Loucy (cell line): ENCODE data around the gene TUBB3.

Experiments
- H2AFZ ChIP-seq: fragments of 200-600 bp; sonication (generic); 2 replicates; pipeline ENCODE4 v1.6.0; 2016; ENCODE audit warnings: antibody characterized with exemption, mild to moderate bottlenecking, low read length, moderate library complexity
- H3F3A ChIP-seq: fragments of 200-600 bp; 2 replicates; pipeline ENCODE4 v1.6.0; 2016; ENCODE audit warnings: antibody characterized with exemption, low read depth, mild to moderate bottlenecking
- H3K27me3 ChIP-seq: fragments of 200-600 bp; sonication (generic); 2 replicates; pipeline ENCODE4 v1.6.1; 2014; ENCODE audit warnings: low read length, mild to moderate bottlenecking; ENCODE audit not compliant: insufficient read depth, poor library complexity, severe bottlenecking
- H3K36me3 ChIP-seq: fragments of 200-600 bp; sonication (generic); 2 replicates; pipeline ENCODE4 v1.6.1; 2016; ENCODE audit warnings: low read length; ENCODE audit not compliant: insufficient read depth
- H3K4me1 ChIP-seq: fragments of 200-600 bp; sonication (generic); 2 replicates; pipeline ENCODE4 v1.5.1; 2014; ENCODE audit warnings: low read length, mild to moderate bottlenecking; ENCODE audit not compliant: insufficient read depth, poor library complexity, severe bottlenecking
- H3K4me2 ChIP-seq: fragments of 200-600 bp; sonication (generic); 2 replicates; pipeline ENCODE4 v1.6.0; 2014; ENCODE audit warnings: antibody characterized with exemption, low read length, low read depth, mild to moderate bottlenecking; ENCODE audit not compliant: poor library complexity, severe bottlenecking
- H3K4me3 ChIP-seq: fragments of 200-600 bp; sonication (generic); 2 replicates; pipeline ENCODE4 v1.5.1; 2014; ENCODE audit warnings: low read length, mild to moderate bottlenecking, mixed read lengths; ENCODE audit not compliant: poor library complexity, severe bottlenecking
- H3K79me2 ChIP-seq: fragments of 200-600 bp; sonication (generic); 2 replicates; pipeline ENCODE4 v1.6.1; 2014; ENCODE audit warnings: low read length; ENCODE audit not compliant: insufficient read depth
- H3K9ac ChIP-seq: fragments of 200-600 bp; sonication (generic); 2 replicates; pipeline ENCODE4 v1.6.0; 2014; ENCODE audit warnings: mild to moderate bottlenecking, low read depth, low read length, moderate library complexity; ENCODE audit not compliant: poor library complexity, severe bottlenecking
- H3K9me2 ChIP-seq: fragments of 200-600 bp; sonication (generic); replicated peaks from 2 replicates; pipeline ENCODE4 v1.6.1; 2016; ENCODE audit warnings: low read depth, low read length, mixed read lengths
- H3K9me3 ChIP-seq: fragments of 200-600 bp; sonication (generic); 2 replicates; pipeline ENCODE4 v1.6.1; 2014; ENCODE audit warnings: mild to moderate bottlenecking, antibody characterized with exemption, low read length, low read depth; ENCODE audit not compliant: insufficient read depth
- H4K20me1 ChIP-seq: fragments of 200-600 bp; sonication (generic); 2 replicates; pipeline ENCODE4 v1.6.0; 2014; ENCODE audit warnings: antibody characterized with exemption, low read length, mild to moderate bottlenecking; ENCODE audit not compliant: insufficient read depth, poor library complexity, severe bottlenecking
- EZH2phosphoT487 ChIP-seq: fragments of 200-600 bp; IDR thresholded peaks from 2 replicates; pipeline ENCODE4 v1.6.1; 2018; ENCODE audit warnings: antibody characterized with exemption, mild to moderate bottlenecking, moderate library complexity, borderline replicate concordance
- TF ChIP-seq, protein P1 (sequence below): fragments of 200-600 bp; sonication (generic); conservative IDR thresholded peaks from 2 replicates; pipeline ENCODE4 v1.5.1; 2014; ENCODE audit warnings: mild to moderate bottlenecking, antibody characterized with exemption, low read length

Gene TUBB3

DNA sequence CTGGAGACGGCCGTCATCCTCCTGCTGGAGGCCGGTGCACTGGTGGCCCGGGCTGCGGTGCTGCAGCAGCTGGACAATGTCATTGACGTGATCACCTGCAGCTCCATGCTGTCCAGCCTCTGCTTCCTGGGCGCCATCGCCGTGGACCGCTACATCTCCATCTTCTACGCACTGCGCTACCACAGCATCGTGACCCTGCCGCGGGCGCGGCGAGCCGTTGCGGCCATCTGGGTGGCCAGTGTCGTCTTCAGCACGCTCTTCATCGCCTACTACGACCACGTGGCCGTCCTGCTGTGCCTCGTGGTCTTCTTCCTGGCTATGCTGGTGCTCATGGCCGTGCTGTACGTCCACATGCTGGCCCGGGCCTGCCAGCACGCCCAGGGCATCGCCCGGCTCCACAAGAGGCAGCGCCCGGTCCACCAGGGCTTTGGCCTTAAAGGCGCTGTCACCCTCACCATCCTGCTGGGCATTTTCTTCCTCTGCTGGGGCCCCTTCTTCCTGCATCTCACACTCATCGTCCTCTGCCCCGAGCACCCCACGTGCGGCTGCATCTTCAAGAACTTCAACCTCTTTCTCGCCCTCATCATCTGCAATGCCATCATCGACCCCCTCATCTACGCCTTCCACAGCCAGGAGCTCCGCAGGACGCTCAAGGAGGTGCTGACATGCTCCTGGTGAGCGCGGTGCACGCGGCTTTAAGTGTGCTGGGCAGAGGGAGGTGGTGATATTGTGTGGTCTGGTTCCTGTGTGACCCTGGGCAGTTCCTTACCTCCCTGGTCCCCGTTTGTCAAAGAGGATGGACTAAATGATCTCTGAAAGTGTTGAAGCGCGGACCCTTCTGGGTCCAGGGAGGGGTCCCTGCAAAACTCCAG lies 3.4 kb upstream of the TUBB3 start:
- H3K4me1 ChIP-seq = peaks cover 40% of the 10 kb centered on the region
- no peak for TF ChIP-seq EZH2phosphoT487
- TF ChIP-seq, protein P1, sequence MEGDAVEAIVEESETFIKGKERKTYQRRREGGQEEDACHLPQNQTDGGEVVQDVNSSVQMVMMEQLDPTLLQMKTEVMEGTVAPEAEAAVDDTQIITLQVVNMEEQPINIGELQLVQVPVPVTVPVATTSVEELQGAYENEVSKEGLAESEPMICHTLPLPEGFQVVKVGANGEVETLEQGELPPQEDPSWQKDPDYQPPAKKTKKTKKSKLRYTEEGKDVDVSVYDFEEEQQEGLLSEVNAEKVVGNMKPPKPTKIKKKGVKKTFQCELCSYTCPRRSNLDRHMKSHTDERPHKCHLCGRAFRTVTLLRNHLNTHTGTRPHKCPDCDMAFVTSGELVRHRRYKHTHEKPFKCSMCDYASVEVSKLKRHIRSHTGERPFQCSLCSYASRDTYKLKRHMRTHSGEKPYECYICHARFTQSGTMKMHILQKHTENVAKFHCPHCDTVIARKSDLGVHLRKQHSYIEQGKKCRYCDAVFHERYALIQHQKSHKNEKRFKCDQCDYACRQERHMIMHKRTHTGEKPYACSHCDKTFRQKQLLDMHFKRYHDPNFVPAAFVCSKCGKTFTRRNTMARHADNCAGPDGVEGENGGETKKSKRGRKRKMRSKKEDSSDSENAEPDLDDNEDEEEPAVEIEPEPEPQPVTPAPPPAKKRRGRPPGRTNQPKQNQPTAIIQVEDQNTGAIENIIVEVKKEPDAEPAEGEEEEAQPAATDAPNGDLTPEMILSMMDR = no peak
- peak overlapping the region; percentile 90 for H3K9ac ChIP-seq
- H3K9me3 ChIP-seq = no peaks in the 10 kb centered on the region
- H3K27me3 ChIP-seq = no peaks in the 10 kb centered on the region
- H3K79me2 ChIP-seq = peaks cover 18% of the 10 kb centered on the region; the same call in 1 of the 2 replicates
- no peaks in the 10 kb centered on the region for H3K36me3 ChIP-seq
- H3K9me2 ChIP-seq = no peaks in the 10 kb centered on the region
- no peaks in the 10 kb centered on the region for H4K20me1 ChIP-seq
- H3K4me2 ChIP-seq = peak overlapping the region; percentile 95
- H3K4me3 ChIP-seq = peak overlapping the region; percentile 81
- H2AFZ ChIP-seq = no peak overlapping the region
- H3F3A ChIP-seq = no peaks in the 10 kb centered on the region

- H3K4me2 ChIP-seq = peak overlapping the region; percentile 95
- no peaks in the 10 kb centered on the region for H4K20me1 ChIP-seq
- H3K4me3 ChIP-seq = peak overlapping the region; percentile 81
- H3F3A ChIP-seq = no peaks in the 10 kb centered on the region
- peaks cover 18% of the 10 kb centered on the region; the same call in 1 of the 2 replicates for H3K79me2 ChIP-seq
- no peak for TF ChIP-seq EZH2phosphoT487
- H3K9ac ChIP-seq = peak overlapping the region; percentile 73
- no peaks in the 10 kb centered on the region for H3K9me2 ChIP-seq
- H2AFZ ChIP-seq = no peak overlapping the region
- H3K9me3 ChIP-seq = no peaks in the 10 kb centered on the region
- H3K27me3 ChIP-seq = no peaks in the 10 kb centered on the region
- H3K36me3 ChIP-seq = no peaks in the 10 kb centered on the region
- H3K4me1 ChIP-seq = peaks cover 40% of the 10 kb centered on the region
Observed at GRCh38 chr16:89920723-89921122, 2.4 kb upstream of the TUBB3 start.

DNA sequence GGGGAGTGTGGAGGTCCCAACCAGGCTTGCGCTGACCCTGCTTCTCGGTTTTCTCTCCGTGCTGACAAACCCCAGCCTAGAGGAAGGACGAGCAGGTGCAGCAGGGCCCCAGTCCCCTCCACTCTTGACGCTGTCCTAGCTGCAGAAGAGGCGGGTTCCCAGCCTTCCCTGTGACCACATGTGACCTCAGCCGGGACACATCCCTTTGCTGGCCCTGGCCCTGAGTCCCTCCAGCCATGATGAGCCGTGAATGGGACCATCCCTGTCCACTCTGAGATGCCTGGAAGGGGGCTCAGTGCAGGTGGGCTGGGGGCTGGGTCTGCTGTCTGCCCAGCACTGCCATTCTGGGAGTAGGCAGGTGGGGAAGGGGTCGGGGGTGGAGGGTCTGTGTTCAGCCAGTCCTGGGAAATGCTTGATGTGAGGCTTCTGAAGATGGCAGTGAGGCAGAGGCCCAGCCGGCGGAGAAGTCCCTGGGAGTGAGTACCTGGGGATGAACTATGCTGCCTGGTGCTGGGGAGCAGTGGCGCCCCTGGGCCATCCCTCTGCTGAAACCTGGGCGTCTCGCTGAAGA lies 1.9 kb upstream of the TUBB3 start:
- peak overlapping the region; percentile 81 for H3K4me3 ChIP-seq

More for the DNA sequence above, 1.9 kb upstream of the TUBB3 start:
- Histone ChIP-seq H3K9ac (peak overlapping the region; percentile 73), H3K36me3 (no peaks in the 10 kb centered on the region), H3K4me2 (peak overlapping the region; percentile 95), H3K79me2 (peaks cover 18% of the 10 kb centered on the region; the same call in 1 of the 2 replicates), H3K27me3 (no peaks in the 10 kb centered on the region), H4K20me1 (no peaks in the 10 kb centered on the region), H3K9me2 (no peaks in the 10 kb centered on the region), H3K9me3 (no peaks in the 10 kb centered on the region), H3K4me1 (peaks cover 40% of the 10 kb centered on the region), H2AFZ (no peak overlapping the region), H3F3A (no peaks in the 10 kb centered on the region)
- no peak for TF ChIP-seq EZH2phosphoT487
- TF ChIP-seq, protein P1 = no peak
